ENCODE measurements around the gene ETNK2. TPM values are rescaled to one million over a fixed set of nuclear protein-coding genes. Genes with fewer than 3 reads are reported as not detected.

The ETNK2 gene
- total and polyA plus RNA-seq, 2 of the 4 experiments (the other 2 are of a cell fraction) = 18.9 to 26.0 TPM

DNA sequence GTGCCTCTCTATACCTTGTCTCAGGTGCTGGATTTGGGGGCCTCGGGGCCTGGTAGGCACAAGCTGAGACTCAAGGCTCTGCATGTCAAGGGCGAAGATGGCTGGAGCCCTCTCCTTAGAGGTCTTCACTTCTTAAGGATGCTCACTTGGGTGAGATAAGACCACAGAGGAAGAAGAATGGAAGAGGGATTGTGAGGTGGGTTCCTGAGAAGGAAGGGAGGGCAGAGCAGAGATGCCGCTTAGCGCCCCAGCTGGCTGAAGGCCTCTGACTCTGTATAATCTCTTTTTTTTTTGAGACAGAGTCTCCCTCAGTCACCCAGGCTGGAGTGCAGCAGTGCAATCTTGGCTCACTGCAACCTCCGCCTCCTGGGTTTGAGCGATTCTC, 46.7 kb downstream of the ETNK2 start:
- CTCF ChIA-PET = no interaction called here
- H3K18ac ChIP-seq (ENCODE audit: low read depth, low read length) = no peak overlapping the region

More for the DNA sequence above, 46.7 kb downstream of the ETNK2 start:
- in situ Hi-C loops (cut with MboI; ENCODE audit: low sequenced_read_pairs) (no loop called here), dilution Hi-C loops (cut with HindIII; ENCODE audit: low sequenced_read_pairs, unreplicated experiment) (no loop called here), intact Hi-C loops (cut with micrococcal nuclease) (no loop called here)
- H3K27me3 ChIP-seq (ENCODE audit: control insufficient read depth, insufficient read depth, low read length) = no peaks in the 10 kb centered on the region
- BruUV-seq (replicated peaks) = no TSS peak
- H3K36me3 ChIP-seq (ENCODE audit: control insufficient read depth, insufficient read depth, low read length) = no peaks in the 10 kb centered on the region
- H4K8ac ChIP-seq (ENCODE audit: low read depth in 2 of 2, low read length in 2 of 2) = no peak overlapping the region
- H2BK5ac ChIP-seq (ENCODE audit: low read depth, low read length, poor library complexity, severe bottlenecking) = no peak overlapping the region
- TF ChIP-seq MAZ (IDR thresholded peaks at IDR 0.05; ENCODE audit: borderline replicate concordance, low read depth, low read length) = no peak
- TF ChIP-seq RAD21 (IDR thresholded peaks at IDR 0.05; ENCODE audit: low read length) = no peak
- TF ChIP-seq POLR2A (IDR thresholded peaks at IDR 0.05; ENCODE audit: low read depth, low read length) = no peak
- TF ChIP-seq BHLHE40 (IDR thresholded peaks at IDR 0.05; ENCODE audit: low read depth, low read length) = no peak
- TF ChIP-seq, protein P1, sequence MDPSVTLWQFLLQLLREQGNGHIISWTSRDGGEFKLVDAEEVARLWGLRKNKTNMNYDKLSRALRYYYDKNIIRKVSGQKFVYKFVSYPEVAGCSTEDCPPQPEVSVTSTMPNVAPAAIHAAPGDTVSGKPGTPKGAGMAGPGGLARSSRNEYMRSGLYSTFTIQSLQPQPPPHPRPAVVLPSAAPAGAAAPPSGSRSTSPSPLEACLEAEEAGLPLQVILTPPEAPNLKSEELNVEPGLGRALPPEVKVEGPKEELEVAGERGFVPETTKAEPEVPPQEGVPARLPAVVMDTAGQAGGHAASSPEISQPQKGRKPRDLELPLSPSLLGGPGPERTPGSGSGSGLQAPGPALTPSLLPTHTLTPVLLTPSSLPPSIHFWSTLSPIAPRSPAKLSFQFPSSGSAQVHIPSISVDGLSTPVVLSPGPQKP (IDR thresholded peaks at IDR 0.05; ENCODE audit: borderline replicate concordance, low read depth, low read length) = no peak
- no peak overlapping the region for H3K4me2 ChIP-seq (ENCODE audit: low read depth, low read length)
- POLR2A ChIA-PET (ENCODE audit: unreplicated experiment) = no interaction called here
- no peak overlapping the region for H3K4me3 ChIP-seq (ENCODE audit: insufficient read depth, low read depth, low read length)
- H3K27ac ChIP-seq (ENCODE audit: insufficient read depth, low read length) = no peak overlapping the region
- no peaks in the 10 kb centered on the region; the same call in 1 of the 2 replicates for H4K20me1 ChIP-seq (ENCODE audit: insufficient read depth, low read length)
- no peak overlapping the region for H3K23ac ChIP-seq (ENCODE audit: low read depth, low read length)
- no peak overlapping the region for H3K4ac ChIP-seq (ENCODE audit: low read depth, low read length)
- WGBS, 2 experiments (ENCODE audit: extremely low coverage in 2 of 2, insufficient read length in 1 of 2) = no CpG with 5 or more reads among the region's 6 CpGs
- H3K56ac ChIP-seq (ENCODE audit: extremely low read depth, insufficient read depth, low read length) = no peak overlapping the region
- H3K14ac ChIP-seq (replicated peaks; ENCODE audit: low read depth, low read length) = no peak overlapping the region
- no peaks in the 10 kb centered on the region for H3K9me3 ChIP-seq (ENCODE audit: control insufficient read depth, insufficient read depth, low read length)
- DNase-seq = no peak
- H4K91ac ChIP-seq (ENCODE audit: insufficient read depth, low read depth, low read length) = no peak overlapping the region
- no peak overlapping the region for H4K5ac ChIP-seq (ENCODE audit: low read depth, low read length)
- H3K79me1 ChIP-seq (ENCODE audit: low read depth in 1 of 2, low read length in 2 of 2) = peaks cover 0 to 20% of the 10 kb centered on the region in 2 experiments; a peak in 2 of 4 replicates
- H2AFZ ChIP-seq (replicated peaks; ENCODE audit: low read length, poor library complexity) = no peak overlapping the region
- no peak overlapping the region for H2AK5ac ChIP-seq (ENCODE audit: low read depth, low read length)
- no peak overlapping the region for H2BK15ac ChIP-seq (ENCODE audit: low read depth, low read length)
- H3K4me1 ChIP-seq (ENCODE audit: control insufficient read depth, insufficient read depth, low read length) = peaks cover 8% of the 10 kb centered on the region; the same call in 1 of the 2 replicates
- no peak for ATAC-seq (ENCODE audit: low read depth)
- H2AK9ac ChIP-seq (replicated peaks; ENCODE audit: low read depth, low read length, poor library complexity) = no peak overlapping the region
- no peaks in the 10 kb centered on the region for H3K9me1 ChIP-seq (ENCODE audit: insufficient read depth, low read length)
- no peak overlapping the region for H3K9ac ChIP-seq (ENCODE audit: low read depth, low read length)
- no peak overlapping the region for H2BK120ac ChIP-seq (ENCODE audit: low read depth, low read length)
- H2BK20ac ChIP-seq (ENCODE audit: low read depth, low read length) = no peak overlapping the region
